ENCODE measurements around the gene LYSMD3.

Gene LYSMD3

DNA sequence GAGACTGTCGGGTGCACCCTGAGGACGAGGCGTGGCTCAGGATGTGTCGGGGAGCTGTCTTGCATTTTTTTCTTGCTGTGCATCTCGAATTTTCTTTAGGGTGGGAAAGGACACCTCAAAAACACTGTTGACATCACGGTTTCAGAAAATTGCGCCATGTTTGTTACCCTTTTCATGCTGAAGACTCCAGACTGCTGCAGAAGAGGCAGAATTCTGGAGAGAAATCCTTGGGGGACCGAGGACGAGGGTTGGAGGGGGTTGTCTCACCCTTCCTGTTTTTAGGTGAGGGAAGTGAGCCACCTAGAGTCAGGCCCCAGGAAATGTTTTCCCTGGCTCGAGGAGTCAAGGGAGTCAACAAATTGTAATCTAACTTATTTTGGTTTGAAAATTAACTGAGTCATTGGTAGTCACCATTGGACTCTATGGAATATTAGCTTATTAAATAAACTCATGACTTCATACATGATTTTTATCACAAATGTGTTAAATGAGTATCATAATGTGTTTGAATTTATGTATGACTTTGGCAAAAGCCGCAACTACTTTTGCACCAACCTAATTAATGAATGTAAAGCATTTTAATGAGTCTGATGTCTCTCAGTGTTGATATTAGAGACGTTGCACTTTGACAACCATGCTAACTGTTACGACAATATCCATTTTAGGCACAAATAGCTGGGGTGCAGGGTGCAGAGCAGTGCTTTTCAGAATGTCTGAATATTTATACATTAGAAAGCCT is 724 bp upstream of the LYSMD3 start:
- H3K27ac Mint-ChIP-seq = peak overlapping the region; percentile 88
- peaks cover 28% of the 10 kb centered on the region for H3K4me1 Mint-ChIP-seq
- no peaks in the 10 kb centered on the region for H3K9me3 Mint-ChIP-seq
- peaks cover 11% of the 10 kb centered on the region for H3K36me3 Mint-ChIP-seq
- peak; percentile 72 for ATAC-seq
- H3K27me3 Mint-ChIP-seq = peaks cover 18% of the 10 kb centered on the region
- H3K4me3 Mint-ChIP-seq = peak overlapping the region; percentile 92

DNA sequence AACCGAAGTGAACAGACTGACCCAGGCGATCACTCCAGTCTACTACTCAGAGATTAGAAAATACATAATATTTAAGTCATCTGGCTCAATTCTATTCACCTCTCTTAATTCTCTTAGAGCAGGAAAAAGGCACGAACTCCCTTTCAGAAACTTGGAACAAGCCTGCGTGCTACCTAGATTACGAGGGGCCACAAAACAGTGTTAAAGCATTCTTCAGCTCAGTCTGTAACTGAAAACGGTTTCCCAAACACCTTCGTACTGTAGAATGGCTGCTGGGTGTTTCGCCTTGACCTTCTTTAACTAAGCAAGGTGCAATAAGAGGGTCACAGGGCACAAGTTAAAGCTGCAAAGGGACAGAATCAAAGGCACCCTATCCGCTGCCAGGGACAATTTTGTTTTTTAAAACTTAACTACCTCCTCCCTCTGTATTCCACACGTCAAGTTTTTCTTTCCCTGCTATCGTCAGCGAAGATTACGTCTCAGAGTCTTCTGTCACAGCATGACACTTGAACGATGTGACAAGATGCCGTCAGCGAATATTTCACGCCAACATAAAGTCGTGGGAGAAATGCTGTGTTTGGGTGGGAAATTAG is 687 bp downstream of the LYSMD3 start:
- peak overlapping the region; percentile 88 for H3K27ac Mint-ChIP-seq
- ATAC-seq = no peak
- H3K4me3 Mint-ChIP-seq = peak overlapping the region; percentile 92
- H3K9me3 Mint-ChIP-seq = no peaks in the 10 kb centered on the region
- peaks cover 15% of the 10 kb centered on the region for H3K36me3 Mint-ChIP-seq
- H3K4me1 Mint-ChIP-seq = peaks cover 28% of the 10 kb centered on the region
- H3K27me3 Mint-ChIP-seq = peaks cover 8% of the 10 kb centered on the region

DNA sequence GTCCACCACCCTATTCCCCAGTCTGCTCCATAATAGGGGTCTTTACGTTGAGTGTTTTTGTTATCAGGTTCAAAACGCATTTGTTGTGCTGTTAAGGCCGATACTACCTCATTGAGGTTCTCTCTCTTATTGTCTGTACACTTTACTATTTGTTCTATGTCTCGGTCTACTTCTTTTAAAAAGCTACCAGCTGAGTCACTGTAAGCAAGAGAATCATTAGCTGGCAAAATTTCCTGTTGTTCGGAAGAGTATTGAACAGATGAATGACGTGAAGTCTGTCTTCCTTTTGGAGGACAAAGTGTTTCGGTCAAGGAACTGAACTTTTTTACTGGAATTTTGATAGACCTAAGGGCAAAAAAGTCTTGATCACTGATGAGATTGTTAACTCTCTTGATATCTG is 10.3 kb downstream of the LYSMD3 start:
- Mint-ChIP-seq H3K4me1 (peaks cover 28% of the 10 kb centered on the region), H3K9me3 (no peaks in the 10 kb centered on the region), H3K27me3 (no peaks in the 10 kb centered on the region), H3K4me3 (no peak overlapping the region), H3K36me3 (peaks cover 51% of the 10 kb centered on the region), H3K27ac (no peak overlapping the region)
- no peak for ATAC-seq

DNA sequence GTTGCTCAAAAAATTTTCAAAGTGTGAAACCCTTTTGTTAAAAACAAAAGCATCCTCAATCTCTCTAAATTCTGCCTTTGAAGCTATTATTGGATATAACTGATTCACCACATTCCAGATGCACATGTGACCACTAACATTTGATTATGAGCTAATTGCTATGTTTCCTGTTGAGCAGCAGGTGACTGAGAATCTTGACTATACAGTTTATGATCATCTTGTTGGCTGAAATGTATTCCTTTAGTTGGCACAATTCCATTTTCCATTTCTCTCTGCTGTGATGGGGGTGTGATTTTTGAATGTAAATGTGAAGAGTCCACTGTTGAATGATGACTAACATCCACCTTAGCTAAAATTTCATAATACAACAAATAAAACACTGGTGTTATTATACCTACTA is 10.7 kb downstream of the LYSMD3 start:
- Mint-ChIP-seq H3K4me3 (no peak overlapping the region), H3K27me3 (no peaks in the 10 kb centered on the region), H3K36me3 (peaks cover 51% of the 10 kb centered on the region), H3K9me3 (no peaks in the 10 kb centered on the region), H3K4me1 (peaks cover 28% of the 10 kb centered on the region), H3K27ac (no peak overlapping the region)
- ATAC-seq = no peak

DNA sequence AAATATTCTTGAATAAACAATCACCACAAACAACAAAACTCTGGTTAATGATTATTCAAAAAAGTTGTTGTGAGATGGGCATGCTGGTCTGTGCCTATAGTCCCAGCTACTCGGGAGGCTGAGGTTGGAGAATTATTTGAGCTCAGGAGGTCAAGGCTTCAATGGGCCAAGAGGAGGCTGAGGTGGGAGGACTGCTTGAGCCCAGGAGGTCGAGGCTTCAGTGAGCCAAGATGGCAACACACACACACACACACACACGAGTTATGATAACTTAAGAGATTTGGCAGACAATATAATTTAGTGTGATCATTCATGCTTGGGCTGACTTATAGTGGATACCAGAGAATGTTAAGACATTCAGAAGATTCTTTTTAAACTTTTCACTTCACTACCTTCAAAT is 14.9 kb downstream of the LYSMD3 start:
- ATAC-seq = no peak
- H3K4me3 Mint-ChIP-seq = no peak overlapping the region

DNA sequence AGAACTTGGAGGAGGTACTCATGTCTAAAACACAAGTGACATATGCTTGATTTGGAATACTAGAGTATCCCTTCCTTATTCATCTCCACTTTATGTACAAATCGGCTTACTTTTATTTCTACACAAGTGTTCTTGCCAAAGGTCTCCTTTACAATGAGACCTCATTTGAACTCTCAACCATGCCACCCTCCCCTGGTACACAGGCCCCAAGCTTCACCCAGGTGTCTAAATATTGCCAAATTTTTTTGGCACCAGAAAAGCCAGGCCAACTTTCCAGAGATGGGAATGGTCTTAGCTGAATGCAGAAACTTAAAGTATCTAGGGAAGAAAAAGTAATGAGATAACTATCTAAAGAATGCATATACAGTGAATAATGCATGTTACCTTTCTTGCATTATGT is 18.9 kb downstream of the LYSMD3 start:
- H3K4me1 Mint-ChIP-seq = peaks cover 6% of the 10 kb centered on the region
- no peaks in the 10 kb centered on the region for H3K27me3 Mint-ChIP-seq
- H3K9me3 Mint-ChIP-seq = no peaks in the 10 kb centered on the region
- H3K36me3 Mint-ChIP-seq = peaks cover 30% of the 10 kb centered on the region
- H3K27ac Mint-ChIP-seq = no peak overlapping the region
- no peak overlapping the region for H3K4me3 Mint-ChIP-seq
- ATAC-seq = no peak

More for the DNA sequence above, 14.9 kb downstream of the LYSMD3 start:
- no peaks in the 10 kb centered on the region for H3K9me3 Mint-ChIP-seq
- no peaks in the 10 kb centered on the region for H3K27me3 Mint-ChIP-seq
- peaks cover 25% of the 10 kb centered on the region for H3K36me3 Mint-ChIP-seq
- H3K27ac Mint-ChIP-seq = no peak overlapping the region
- H3K4me1 Mint-ChIP-seq = peaks cover 10% of the 10 kb centered on the region

DNA sequence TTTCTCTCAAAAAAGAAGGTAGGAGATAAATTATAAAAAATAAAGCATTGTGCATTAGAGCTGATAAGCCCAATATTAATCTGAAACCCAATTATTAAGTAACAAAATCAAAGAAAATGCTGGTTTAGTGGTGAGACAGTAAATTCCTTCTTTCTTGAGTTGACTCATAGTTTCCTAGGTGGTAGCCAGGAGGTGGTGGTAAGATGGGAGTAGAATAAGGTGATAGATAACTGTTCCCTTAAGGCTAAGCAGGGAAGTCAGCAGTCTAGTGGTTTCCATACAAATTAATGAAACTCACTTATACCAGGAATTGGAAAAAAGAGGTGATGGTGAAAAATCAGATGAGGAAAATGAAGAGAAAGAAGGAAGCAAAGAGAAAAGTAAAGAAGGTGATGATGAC is 23.2 kb downstream of the LYSMD3 start:
- H3K4me1 Mint-ChIP-seq = peaks cover 6% of the 10 kb centered on the region
- H3K4me3 Mint-ChIP-seq = no peak overlapping the region
- no peak overlapping the region for H3K27ac Mint-ChIP-seq
- peaks cover 21% of the 10 kb centered on the region for H3K36me3 Mint-ChIP-seq
- H3K9me3 Mint-ChIP-seq = no peaks in the 10 kb centered on the region
- ATAC-seq = no peak
- H3K27me3 Mint-ChIP-seq = no peaks in the 10 kb centered on the region

DNA sequence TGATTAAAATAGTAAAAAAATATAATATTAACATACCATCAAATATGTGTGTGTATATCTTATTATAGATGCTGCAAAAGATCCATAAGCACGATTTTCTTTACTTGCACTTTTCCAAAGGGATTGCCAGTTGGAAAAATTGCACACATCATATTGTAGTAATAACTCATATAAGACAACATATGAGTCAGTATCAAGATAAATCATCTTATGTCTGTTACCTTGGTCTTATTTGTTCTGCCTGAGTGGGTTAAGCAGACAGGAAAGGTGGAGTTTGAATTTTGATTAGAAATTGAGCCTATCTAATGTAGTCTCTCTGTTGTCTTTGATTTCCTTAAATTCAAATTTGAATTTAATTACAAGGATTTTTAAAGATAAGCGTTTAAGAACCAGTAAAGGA is 24.6 kb downstream of the LYSMD3 start:
- no peaks in the 10 kb centered on the region for H3K27me3 Mint-ChIP-seq
- peaks cover 6% of the 10 kb centered on the region for H3K4me1 Mint-ChIP-seq
- no peaks in the 10 kb centered on the region for H3K9me3 Mint-ChIP-seq
- H3K27ac Mint-ChIP-seq = no peak overlapping the region
- ATAC-seq = no peak
- H3K36me3 Mint-ChIP-seq = peaks cover 20% of the 10 kb centered on the region
- H3K4me3 Mint-ChIP-seq = no peak overlapping the region

DNA sequence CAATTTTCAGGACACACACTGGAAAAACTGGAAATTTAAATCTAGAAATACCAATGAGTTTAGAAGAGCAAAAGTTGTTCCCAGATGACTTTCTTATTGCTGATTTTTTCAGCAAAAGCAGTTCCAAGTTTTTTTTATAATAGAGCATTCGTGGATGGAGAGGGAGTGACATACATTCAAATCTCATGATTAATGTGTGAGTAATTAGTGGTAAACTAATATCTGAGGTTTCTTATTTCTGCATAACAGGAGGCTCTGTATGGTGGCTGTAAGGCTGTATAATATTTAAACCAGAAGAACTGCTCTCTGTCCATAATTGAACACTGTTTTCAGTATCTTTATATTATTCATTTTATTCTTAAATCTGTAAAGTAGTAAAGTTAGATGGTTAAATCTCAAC is 25.8 kb downstream of the LYSMD3 start:
- no peak overlapping the region for H3K4me3 Mint-ChIP-seq
- no peaks in the 10 kb centered on the region for H3K9me3 Mint-ChIP-seq
- H3K4me1 Mint-ChIP-seq = peaks cover 6% of the 10 kb centered on the region
- H3K27ac Mint-ChIP-seq = no peak overlapping the region
- H3K27me3 Mint-ChIP-seq = no peaks in the 10 kb centered on the region
- ATAC-seq = no peak
- peaks cover 22% of the 10 kb centered on the region for H3K36me3 Mint-ChIP-seq

DNA sequence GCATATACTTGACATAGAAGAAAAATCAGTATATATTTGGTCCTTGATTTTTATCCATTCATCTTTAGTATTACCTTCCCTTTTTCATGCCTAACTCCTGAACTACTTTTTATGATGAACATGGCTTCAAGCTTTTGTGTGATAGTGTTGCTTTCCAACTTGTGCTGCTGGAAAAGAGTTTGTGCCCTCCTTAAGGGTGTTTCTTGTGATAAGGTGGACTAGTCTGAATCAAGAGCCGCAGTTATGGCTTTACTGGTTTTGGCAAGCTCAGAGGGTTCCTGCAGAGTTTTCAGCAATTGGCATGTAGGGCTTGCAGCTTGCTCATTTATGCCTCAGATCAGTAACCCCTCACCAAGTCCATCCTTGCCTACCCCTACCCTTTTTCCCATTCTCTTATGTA is 34.2 kb downstream of the LYSMD3 start:
- peaks cover 9% of the 10 kb centered on the region for H3K9me3 Mint-ChIP-seq
- H3K4me3 Mint-ChIP-seq = no peak overlapping the region
- ATAC-seq = no peak
- peaks cover 19% of the 10 kb centered on the region for H3K36me3 Mint-ChIP-seq
- no peak overlapping the region for H3K27ac Mint-ChIP-seq
- H3K4me1 Mint-ChIP-seq = no peaks in the 10 kb centered on the region
- H3K27me3 Mint-ChIP-seq = no peaks in the 10 kb centered on the region

DNA sequence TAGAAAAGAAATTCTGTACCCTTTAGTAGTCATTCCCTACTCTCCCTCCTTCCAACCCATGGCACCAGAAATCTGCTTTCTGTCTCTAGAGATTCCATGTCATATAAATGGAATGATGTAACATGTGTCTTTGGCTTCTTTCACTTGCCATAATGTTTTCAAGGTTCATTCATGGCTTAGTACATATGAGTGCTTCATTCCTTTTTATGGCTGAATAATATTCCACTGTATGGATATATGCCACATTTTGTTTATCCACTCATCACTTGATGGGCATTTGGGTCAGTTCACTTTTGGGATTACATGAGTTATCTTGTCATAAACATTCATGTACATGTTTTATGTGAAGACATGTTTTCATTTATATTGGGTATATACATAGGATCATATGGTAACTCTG is 35.3 kb downstream of the LYSMD3 start:
- H3K36me3 Mint-ChIP-seq = peaks cover 15% of the 10 kb centered on the region
- no peak overlapping the region for H3K27ac Mint-ChIP-seq
- H3K4me3 Mint-ChIP-seq = no peak overlapping the region
- H3K27me3 Mint-ChIP-seq = no peaks in the 10 kb centered on the region
- no peak for ATAC-seq
- peaks cover 9% of the 10 kb centered on the region for H3K9me3 Mint-ChIP-seq
- H3K4me1 Mint-ChIP-seq = no peaks in the 10 kb centered on the region

DNA sequence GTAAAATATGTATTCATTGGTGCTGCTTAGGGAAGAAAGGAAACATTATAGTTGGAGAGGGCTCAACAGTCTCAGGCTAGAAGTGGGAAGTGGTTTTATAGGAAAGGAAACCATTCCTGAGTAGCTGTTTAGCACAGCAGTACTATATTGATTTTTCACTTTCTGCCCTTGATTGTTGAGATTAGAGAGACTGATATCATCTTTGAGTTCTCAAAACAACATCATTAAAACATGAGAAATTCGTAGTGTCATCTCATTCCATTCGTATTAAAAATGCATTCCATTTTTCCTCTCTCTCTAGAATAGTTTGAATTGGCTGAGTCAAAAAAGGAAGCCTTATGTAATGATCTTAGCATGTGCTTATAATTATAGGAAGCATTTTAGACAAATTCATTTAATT is 40.6 kb downstream of the LYSMD3 start:
- Mint-ChIP-seq H3K4me3 (no peak overlapping the region), H3K4me1 (no peaks in the 10 kb centered on the region), H3K9me3 (no peaks in the 10 kb centered on the region), H3K36me3 (peaks cover 8% of the 10 kb centered on the region), H3K27me3 (no peaks in the 10 kb centered on the region), H3K27ac (no peak overlapping the region)
- ATAC-seq = no peak

DNA sequence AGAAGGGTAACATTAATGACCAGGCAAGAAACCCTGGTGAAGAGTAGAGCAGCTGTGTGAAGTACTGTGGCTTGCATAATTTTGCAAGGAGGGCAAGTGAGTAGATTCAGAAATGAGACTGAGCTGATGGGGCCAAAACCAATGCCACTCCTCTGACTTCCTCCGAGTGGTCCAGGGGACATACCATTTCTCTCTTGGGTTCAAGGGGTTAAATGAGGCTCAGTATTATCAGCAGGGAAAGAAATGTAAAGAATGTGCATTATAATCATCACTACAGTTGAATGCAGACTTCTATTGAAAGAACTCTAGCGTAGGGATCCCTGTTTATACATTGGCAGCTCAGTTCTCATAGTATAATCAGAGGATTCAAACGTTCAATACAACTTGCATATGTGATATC is 44.8 kb downstream of the LYSMD3 start:
- no peak for ATAC-seq
- H3K4me1 Mint-ChIP-seq = no peaks in the 10 kb centered on the region
- no peak overlapping the region for H3K4me3 Mint-ChIP-seq

DNA sequence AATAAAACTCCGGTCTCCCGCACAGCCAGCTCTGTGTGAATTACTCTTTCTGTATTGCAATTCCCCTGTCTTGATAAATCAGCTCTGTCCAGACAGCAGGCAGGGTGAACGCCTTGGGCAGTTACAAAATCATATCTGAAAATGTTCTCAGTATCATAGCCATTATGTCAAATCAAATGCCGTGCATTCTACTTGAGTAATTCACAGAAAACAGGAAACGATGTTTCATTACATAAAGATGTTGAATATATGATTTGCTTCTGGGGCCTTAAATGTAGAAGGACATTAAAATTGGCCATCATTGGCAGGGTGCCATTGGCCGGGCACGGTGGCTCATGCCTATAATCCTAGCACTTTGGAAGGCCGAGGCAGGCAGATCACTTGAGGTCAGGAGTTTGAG is 46.2 kb downstream of the LYSMD3 start:
- H3K27me3 Mint-ChIP-seq = no peaks in the 10 kb centered on the region
- H3K4me1 Mint-ChIP-seq = no peaks in the 10 kb centered on the region
- no peaks in the 10 kb centered on the region for H3K9me3 Mint-ChIP-seq
- no peak overlapping the region for H3K4me3 Mint-ChIP-seq
- no peak for ATAC-seq
- peaks cover 7% of the 10 kb centered on the region for H3K36me3 Mint-ChIP-seq
- H3K27ac Mint-ChIP-seq = no peak overlapping the region

More for the DNA sequence above, 44.8 kb downstream of the LYSMD3 start:
- H3K36me3 Mint-ChIP-seq = peaks cover 7% of the 10 kb centered on the region
- H3K27ac Mint-ChIP-seq = no peak overlapping the region
- H3K27me3 Mint-ChIP-seq = no peaks in the 10 kb centered on the region
- H3K9me3 Mint-ChIP-seq = no peaks in the 10 kb centered on the region

DNA sequence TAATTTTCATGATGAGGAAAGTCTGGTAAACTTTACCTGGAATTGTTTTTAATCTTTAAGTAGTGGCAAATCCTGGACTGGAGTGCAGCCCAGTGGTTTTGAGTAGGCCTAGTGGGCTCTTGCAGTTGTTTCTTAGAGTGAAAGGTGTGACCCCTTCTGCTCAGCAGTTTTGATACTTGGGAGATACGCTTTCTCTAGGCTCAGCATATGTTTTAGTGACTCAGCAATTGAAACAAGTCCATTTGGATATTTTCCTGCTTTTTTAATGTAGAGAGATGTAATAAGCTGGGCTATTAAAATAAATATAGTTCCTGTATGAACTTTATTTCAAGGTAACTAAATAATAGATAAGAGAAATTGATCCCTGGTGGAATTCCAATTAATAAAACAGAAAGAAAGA is 48.7 kb downstream of the LYSMD3 start:
- no peak for ATAC-seq
- no peaks in the 10 kb centered on the region for H3K27me3 Mint-ChIP-seq
- no peak overlapping the region for H3K4me3 Mint-ChIP-seq
- no peaks in the 10 kb centered on the region for H3K9me3 Mint-ChIP-seq
- H3K36me3 Mint-ChIP-seq = no peaks in the 10 kb centered on the region
- peaks cover under 1% of the 10 kb centered on the region for H3K4me1 Mint-ChIP-seq
- H3K27ac Mint-ChIP-seq = no peak overlapping the region

DNA sequence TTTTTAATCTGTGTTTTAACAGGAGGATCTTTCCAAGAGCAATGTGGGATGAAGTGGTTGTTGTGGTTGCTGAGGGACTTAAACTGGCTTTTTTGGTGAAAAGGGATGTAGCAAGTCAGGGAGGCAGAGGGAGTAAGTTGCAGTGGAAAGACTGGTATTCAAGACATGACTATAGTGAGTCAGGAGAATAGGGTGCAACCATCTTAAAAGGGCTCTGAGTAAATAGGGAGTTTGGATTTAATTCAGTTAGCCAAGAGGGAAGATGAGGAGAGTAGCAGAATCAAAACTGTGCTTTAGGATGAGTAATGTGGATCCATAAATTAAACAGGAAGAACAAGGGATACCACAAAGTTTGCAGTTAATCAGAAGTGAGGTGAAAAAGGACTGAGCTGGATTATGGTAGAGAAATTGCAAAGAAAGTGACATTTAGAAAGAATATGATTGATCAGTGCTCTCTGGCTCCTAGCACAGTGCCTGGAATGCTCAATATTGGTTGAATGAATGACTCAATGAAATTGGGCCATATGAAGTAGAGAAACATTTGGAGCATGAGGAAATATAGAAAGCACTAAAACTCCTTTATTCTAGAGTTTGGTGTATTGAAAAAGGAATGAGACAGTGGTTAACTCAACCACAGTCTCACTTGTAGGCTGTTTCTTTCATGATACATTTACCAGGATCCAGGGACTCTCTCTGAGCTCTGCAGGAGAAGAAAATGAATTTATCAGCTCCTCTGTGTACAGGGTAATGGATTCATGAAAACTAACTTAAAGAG is 49.6 kb downstream of the LYSMD3 start:
- Mint-ChIP-seq H3K27me3 (no peaks in the 10 kb centered on the region), H3K9me3 (no peaks in the 10 kb centered on the region), H3K4me1 (peaks cover 9% of the 10 kb centered on the region), H3K27ac (no peak overlapping the region), H3K4me3 (no peak overlapping the region), H3K36me3 (no peaks in the 10 kb centered on the region)
- ATAC-seq = no peak

Data from stimulated activated memory B cell treated with anti-CD40 and anti-IgM and Interleukin-4, amounts not matched to agents 10 μg/mL and 1 μg/mL and 100 μg/mL, for 72 hours (primary cell).